Neuronal stem cell (in vitro differentiated cells): ENCODE results near the gene CCDC28A.

Experiments used
- DNase-seq: peaks from one replicate; pipeline ENCODE4 v3.0.0-alpha.2; 2013; ENCODE audit warnings: low spot score
- H2AFZ ChIP-seq: one replicate; pipeline ENCODE4 v1.6.1; 2013; ENCODE audit warnings: mild to moderate bottlenecking, low read length, inconsistent platforms
- H2AK5ac ChIP-seq: 2 replicates; pipeline ENCODE4 v1.6.1; 2013; ENCODE audit warnings: low read depth, mild to moderate bottlenecking, inconsistent platforms, low read length, moderate library complexity, mixed read lengths
- H2BK120ac ChIP-seq: 2 replicates; pipeline ENCODE4 v1.6.1; 2013; ENCODE audit warnings: low read depth, mild to moderate bottlenecking, inconsistent platforms, low read length, moderate library complexity, mixed read lengths
- H2BK12ac ChIP-seq: one replicate; pipeline ENCODE4 v1.6.1; 2013; ENCODE audit warnings: low read length, inconsistent platforms
- H2BK15ac ChIP-seq: 2 replicates; pipeline ENCODE4 v1.6.1; 2013; ENCODE audit warnings: mild to moderate bottlenecking, low read length, inconsistent platforms, mixed read lengths
- H2BK5ac ChIP-seq: one replicate; pipeline ENCODE4 v1.6.1; 2013; ENCODE audit warnings: inconsistent platforms, mild to moderate bottlenecking, low read length, moderate library complexity
- H3K14ac ChIP-seq: one replicate; pipeline ENCODE4 v1.6.1; 2013; ENCODE audit warnings: low read length, inconsistent platforms
- H3K18ac ChIP-seq: 2 replicates; pipeline ENCODE4 v1.6.1; 2013; ENCODE audit warnings: low read length, inconsistent platforms
- H3K23ac ChIP-seq: 2 replicates; pipeline ENCODE4 v1.6.1; 2013; ENCODE audit warnings: low read depth, mild to moderate bottlenecking, mixed read lengths, low read length, inconsistent platforms; ENCODE audit not compliant: poor library complexity
- H3K27ac ChIP-seq: replicated peaks from 3 replicates; pipeline ENCODE4 v1.5.1; 2013; ENCODE audit warnings: low read length, inconsistent platforms
- H3K27me3 ChIP-seq, 3 experiments: 2 replicates each; pipeline ENCODE4 v1.6.1; 2013; ENCODE audit warnings: low read length in 3 of 3, mild to moderate bottlenecking in 2 of 3, inconsistent platforms in 1 of 3, low read depth in 1 of 3, mixed read lengths in 1 of 3, moderate library complexity in 1 of 3; ENCODE audit not compliant: control insufficient read depth in 3 of 3, insufficient read depth in 3 of 3
- H3K36me3 ChIP-seq, 2 donors: replicated peaks in 1 of 2; 2 replicates each; pipeline ENCODE4 v1.6.1; 2013; ENCODE audit warnings: low read length in 2 of 2; ENCODE audit not compliant: control insufficient read depth in 2 of 2, insufficient read depth in 2 of 2
- H3K4ac ChIP-seq: 2 replicates; pipeline ENCODE4 v1.6.1; 2013; ENCODE audit warnings: inconsistent platforms, mild to moderate bottlenecking, low read length, moderate library complexity
- H3K4me1 ChIP-seq, 2 donors: 1 replicate in 1 of 2; 2 replicates in 1 of 2; pipeline ENCODE4 v1.6.1; 2013; ENCODE audit warnings: low read length in 2 of 2, low read depth in 1 of 2; ENCODE audit not compliant: control insufficient read depth in 2 of 2, insufficient read depth in 1 of 2
- H3K4me2 ChIP-seq: one replicate; pipeline ENCODE4 v1.6.1; 2013; ENCODE audit warnings: mild to moderate bottlenecking, low read length, inconsistent platforms; ENCODE audit not compliant: insufficient read depth, poor library complexity, severe bottlenecking
- H3K4me3 ChIP-seq, 2 donors: 2 replicates each; pipeline ENCODE4 v1.5.1; 2013; ENCODE audit warnings: low read length in 2 of 2, mild to moderate bottlenecking in 2 of 2, inconsistent platforms in 1 of 2, moderate library complexity in 1 of 2
- H3K79me1 ChIP-seq: one replicate; pipeline ENCODE4 v1.6.1; 2013; ENCODE audit warnings: low read depth, mild to moderate bottlenecking, inconsistent platforms, low read length, moderate library complexity
- H3K9ac ChIP-seq: one replicate; pipeline ENCODE4 v1.6.1; 2013; ENCODE audit warnings: mild to moderate bottlenecking, low read depth, low read length, inconsistent platforms; ENCODE audit not compliant: poor library complexity
- H3K9me3 ChIP-seq, 2 donors: replicated peaks in 1 of 2; 2 replicates each; pipeline versions ENCODE3 to v1.6.1; 2013; ENCODE audit warnings: low read length in 2 of 2, mild to moderate bottlenecking in 2 of 2, inconsistent platforms in 1 of 2, low read depth in 1 of 2, mixed read lengths in 1 of 2, moderate library complexity in 1 of 2; ENCODE audit not compliant: control insufficient read depth in 2 of 2, insufficient read depth in 1 of 2
- H4K8ac ChIP-seq: one replicate; pipeline ENCODE4 v1.6.1; 2013; ENCODE audit warnings: low read depth, mild to moderate bottlenecking, inconsistent platforms, low read length, moderate library complexity
- H4K91ac ChIP-seq: one replicate; pipeline ENCODE4 v1.6.1; 2013; ENCODE audit warnings: low read length, low read depth, mild to moderate bottlenecking, inconsistent platforms; ENCODE audit not compliant: poor library complexity
- WGBS, 2 donors: extraction: QIAGEN DNeasy Blood & Tissue Kit; methylation state at CpG; one replicate each; pipeline ENCODE4 v1.1.7; 2013; ENCODE audit warnings: missing lambda C conversion rate in 2 of 2, mixed read lengths in 1 of 2; ENCODE audit not compliant: insufficient read length in 2 of 2, insufficient replicate concordance in 1 of 2; ENCODE audit errors: extremely low coverage in 2 of 2; 5-methylcytosine and 5-hydroxymethylcytosine counted together

CCDC28A gene

DNA sequence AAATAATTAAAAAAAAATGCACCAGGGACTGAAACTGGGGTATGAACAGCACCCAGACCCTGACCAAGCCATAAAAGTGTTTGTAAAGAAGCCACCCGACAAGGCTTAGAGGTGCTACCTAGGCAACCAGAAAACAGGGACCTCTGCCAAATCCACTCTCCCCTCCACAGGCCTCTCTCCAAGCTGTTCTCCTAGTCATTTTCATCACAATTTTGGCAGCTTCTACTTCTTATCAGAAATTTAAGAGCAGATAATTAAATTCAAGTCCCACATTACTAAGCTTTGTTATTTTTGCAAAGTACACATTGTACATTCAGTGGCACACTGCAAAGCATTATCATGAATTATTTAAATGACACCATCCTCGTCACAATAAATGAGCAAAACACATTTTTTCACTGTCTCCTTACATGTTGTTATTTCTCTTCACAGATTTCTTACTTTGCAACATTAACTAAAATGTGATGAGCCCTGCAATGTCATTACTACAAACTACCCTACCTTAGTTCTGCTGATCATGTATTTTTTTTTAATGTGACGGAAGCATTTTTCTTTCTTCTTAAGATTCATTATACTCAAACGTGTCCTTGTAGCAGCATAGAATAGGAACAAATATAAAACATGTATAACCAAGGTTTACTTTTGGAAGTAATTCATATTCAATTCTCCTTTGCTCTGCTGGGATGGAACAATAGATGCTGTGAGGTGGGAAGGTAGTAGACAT, 60.4 kb downstream of the CCDC28A start:
- Histone ChIP-seq H3K36me3 (no peaks in the 10 kb centered on the region), H3K27me3 (no peaks in the 10 kb centered on the region), H3K79me1 (no peaks in the 10 kb centered on the region), H3K9me3 (no peaks in the 10 kb centered on the region), H2AFZ (no peak overlapping the region), H4K91ac (no peak overlapping the region), H3K4ac (no peak overlapping the region), H3K4me1 (no peaks in the 10 kb centered on the region), H2BK15ac (no peak overlapping the region), H4K8ac (no peak overlapping the region), H3K4me3 (no peak overlapping the region), H2BK120ac (no peak overlapping the region), H2BK12ac (no peak overlapping the region), H3K14ac (no peak overlapping the region), H3K9ac (no peak overlapping the region), H3K4me2 (no peak overlapping the region), H2AK5ac (no peak overlapping the region), H3K18ac (no peak overlapping the region), H3K27ac (no peak overlapping the region), H3K23ac (no peak overlapping the region), H2BK5ac (no peak overlapping the region)
- no peak for DNase-seq
- WGBS, 2 donors = no CpG with 5 or more reads among the region's 4 CpGs

DNA sequence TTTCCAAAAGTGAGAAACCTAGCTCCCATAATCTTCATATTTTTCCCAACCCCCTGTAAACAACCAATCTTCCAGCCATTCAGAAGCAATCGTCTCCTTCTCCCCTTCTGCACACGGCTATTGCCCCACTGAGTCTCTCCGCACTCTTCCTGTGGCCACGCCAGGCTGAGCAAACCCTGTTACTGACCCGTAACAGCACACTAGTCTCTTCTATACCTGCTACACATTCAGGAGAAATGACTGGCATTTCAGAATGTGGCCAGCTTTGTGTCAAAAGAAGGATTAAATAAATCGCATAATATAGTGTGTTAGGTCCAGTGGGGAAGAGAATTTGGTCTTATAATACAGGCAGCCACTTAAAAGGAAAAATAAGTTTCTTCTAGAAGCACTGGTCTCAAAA, 63.7 kb downstream of the CCDC28A start:
- H3K4me2 ChIP-seq = no peak overlapping the region
- no peak overlapping the region for H2BK12ac ChIP-seq
- H2BK15ac ChIP-seq = no peak overlapping the region

More for the DNA sequence above, 63.7 kb downstream of the CCDC28A start:
- Histone ChIP-seq H3K79me1 (no peaks in the 10 kb centered on the region), H4K8ac (no peak overlapping the region), H2BK120ac (no peak overlapping the region), H2BK5ac (no peak overlapping the region), H3K4me3 (no peak overlapping the region), H2AFZ (peak overlapping the region; percentile 45), H3K4ac (no peak overlapping the region), H3K27me3 (no peaks in the 10 kb centered on the region), H3K9ac (no peak overlapping the region), H3K4me1 (no peaks in the 10 kb centered on the region), H3K23ac (no peak overlapping the region), H2AK5ac (no peak overlapping the region), H3K14ac (no peak overlapping the region), H3K27ac (no peak overlapping the region), H3K18ac (no peak overlapping the region), H3K9me3 (no peaks in the 10 kb centered on the region), H4K91ac (no peak overlapping the region), H3K36me3 (no peaks in the 10 kb centered on the region)
- no CpG with 5 or more reads among the region's 6 CpGs for WGBS, 2 donors
- DNase-seq = no peak
